ENCODE data around the gene EGFL6.
A peak's percentile ranks its signal among the peaks of the same experiment; 100 is the strongest.
"Not testable (repeated sequence)": the region's sequence is repeated elsewhere in the genome, so short reads cannot be mapped to it uniquely, and the experiment has no call there.

EGFL6 gene

DNA sequence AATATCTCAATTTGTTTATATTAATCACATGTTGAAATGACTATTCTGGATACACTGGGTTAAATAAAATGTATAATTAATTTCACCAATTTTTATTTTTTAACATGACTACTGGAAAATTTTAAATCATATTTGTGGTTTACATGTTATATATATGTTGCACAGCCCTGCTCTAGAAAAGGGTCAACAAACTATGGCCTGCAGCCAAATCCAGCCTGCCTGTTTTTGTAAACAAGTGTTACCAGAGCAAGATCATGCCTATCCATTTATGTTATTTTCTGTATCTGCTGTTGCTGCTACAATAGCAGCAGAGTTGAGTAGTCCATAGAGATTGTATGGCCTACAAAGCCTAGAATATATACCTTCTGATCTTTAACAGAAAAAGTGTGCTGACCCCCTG, 84.7 kb downstream of the EGFL6 start:
- DNase-seq, result no peak

DNA sequence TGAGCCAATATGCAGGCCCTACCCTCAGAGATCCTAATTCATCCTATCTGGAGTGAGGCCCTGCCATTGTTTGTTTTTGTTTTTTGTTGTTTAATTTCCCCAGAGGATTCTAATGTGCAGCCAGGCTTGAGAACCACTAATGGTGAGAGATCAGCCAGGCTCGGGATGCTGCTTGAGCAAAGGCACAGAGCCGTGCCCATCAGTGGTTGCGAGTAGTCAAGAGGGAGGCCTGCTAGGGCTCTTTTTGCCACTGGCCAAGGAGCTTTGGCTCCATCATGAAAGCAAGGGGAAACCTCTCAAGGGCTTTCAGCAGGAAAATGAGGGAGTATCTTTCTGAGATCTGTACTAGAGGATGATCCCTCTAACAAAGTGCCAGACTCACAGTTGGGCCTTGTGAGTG, 86.3 kb downstream of the EGFL6 start:
- DNase-seq, result no peak

DNA sequence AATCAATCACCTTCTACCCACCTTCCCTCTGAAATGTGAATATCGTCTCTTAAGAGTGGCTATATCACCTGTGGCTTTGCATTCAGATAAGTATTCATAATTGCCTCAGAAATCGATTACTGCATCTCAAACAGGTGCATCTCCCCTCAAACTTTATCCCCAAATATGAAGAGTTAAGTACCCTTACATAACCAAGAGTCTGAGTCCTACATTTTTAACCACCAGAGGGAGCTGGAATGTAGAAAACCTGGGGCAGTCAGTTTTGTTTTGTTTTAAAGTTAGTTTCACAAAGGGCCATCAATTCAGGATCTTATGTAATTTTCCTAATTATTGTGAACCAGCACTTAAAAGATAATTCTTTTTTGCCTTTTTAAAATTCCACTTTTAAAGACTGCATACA, 89.2 kb downstream of the EGFL6 start:
- DNase-seq, result no peak

DNA sequence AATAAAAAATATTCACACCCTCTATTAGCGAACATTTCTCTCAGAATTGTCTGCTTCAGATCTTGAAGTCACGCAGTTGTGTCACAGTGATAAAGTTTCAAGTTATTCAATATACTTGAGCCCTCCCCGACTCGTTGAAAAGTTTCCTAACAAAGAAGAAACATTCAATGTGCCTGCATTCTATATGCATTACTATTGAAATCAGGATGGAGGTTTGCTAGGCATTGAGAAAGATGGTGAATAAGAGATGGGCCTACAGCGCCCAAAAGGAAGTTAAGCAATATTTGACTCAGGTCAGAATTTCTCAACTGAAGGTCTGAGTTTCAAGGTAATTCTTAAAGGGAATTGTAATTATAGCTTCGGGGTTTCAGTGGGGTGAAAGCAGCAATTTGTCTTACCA, 89.7 kb downstream of the EGFL6 start:
- DNase-seq, result no peak

DNA sequence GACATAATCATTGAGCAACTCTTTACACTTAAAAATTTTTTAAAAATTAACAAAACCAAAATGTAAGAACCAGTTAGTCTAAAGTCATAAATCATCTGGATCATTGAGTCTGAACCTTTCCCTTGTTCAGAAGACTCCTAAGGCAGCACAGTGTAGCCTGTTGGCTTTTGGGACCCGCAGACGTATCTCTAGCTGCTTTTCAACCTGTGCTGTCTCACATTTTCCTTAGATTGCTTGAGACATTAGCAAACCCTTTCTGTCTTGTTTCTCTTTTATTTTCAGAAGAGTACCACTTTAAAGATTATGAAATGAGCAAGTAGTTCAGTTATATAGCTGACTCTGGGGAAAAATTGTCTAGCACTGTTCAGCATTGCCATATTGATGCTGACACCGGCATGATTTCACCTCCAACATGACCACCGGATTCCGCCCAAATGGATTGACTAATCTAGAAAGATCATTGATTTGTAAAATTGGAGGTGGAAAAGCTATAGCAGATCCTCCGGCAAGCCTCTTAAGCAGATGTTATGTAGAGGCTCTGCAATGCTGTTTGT, 92.4 kb downstream of the EGFL6 start:
- peak; percentile 6 for DNase-seq

DNA sequence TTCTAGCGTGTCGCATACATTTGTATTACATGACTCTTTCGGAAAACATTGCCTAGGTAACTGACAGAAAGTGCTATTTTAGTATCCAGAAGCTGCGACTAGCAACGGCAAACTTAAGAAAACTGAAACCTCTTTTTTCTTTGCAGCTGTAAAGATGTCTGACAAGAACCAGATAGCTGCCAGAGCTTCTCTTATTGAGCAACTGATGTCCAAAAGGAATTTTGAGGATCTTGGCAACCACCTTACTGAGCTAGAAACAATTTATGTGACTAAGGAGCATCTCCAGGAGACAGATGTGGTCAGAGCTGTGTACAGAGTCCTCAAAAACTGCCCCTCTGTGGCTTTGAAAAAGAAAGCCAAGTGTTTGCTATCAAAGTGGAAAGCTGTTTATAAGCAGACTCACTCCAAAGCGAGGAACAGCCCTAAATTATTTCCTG, 93.0 kb downstream of the EGFL6 start:
- no peak for DNase-seq

DNA sequence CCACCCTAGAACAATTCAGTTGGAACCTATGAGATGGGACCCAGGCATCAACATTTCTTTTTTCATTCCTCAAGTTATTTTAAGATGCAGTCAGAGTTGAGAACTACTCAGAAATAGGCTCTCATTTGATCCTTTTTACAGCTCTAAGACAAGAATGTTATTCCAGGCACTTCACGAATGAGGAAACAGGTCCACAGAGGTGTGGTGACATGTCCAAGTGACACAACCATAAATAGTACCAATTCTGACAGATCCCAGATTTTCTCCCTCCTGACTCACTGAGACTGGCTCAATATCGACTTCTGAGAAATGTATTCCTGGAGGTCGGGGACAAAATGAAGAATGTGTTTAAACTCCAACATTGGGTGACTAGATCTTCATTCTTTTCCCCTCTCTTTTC, 94.6 kb downstream of the EGFL6 start:
- no peak for DNase-seq

DNA sequence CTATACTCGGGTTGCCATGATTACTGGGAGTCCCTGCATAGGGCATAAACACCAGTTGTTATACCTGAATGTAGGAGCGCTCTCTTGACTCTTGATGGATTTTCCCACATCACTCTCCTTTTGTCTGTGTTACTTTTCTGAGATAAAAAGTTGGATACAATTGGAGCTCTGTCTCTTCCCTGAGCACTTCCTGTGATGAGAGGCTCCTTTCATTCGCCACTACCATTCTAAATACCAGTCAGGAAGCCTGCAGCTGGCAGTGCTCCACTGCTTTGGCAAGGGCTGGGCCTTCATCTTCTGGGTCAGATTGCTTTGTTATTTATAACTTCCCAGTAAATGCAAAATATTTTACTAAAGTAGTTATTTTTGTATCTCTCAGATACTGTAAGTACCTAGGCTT, 97.4 kb downstream of the EGFL6 start:
- no peak for DNase-seq

DNA sequence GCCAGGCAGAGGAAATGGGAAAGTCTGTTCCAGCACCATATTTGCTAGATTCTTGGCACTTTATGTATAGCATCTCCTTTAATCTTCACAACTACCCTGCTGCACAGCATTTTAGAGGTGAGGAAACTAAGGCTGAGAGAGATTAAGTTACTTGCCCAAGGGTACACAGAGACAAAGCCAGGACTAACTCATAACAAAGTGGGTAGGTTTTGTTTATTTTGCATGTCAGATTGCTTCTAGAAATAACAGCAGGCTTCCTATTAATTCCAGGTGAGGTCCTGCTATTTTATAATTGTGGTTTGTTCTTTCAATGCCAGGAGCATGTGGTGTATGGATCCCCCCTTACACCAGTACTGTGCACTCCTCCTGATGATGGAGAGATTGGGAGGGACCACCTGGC, 98.5 kb downstream of the EGFL6 start:
- DNase-seq, result no peak

DNA sequence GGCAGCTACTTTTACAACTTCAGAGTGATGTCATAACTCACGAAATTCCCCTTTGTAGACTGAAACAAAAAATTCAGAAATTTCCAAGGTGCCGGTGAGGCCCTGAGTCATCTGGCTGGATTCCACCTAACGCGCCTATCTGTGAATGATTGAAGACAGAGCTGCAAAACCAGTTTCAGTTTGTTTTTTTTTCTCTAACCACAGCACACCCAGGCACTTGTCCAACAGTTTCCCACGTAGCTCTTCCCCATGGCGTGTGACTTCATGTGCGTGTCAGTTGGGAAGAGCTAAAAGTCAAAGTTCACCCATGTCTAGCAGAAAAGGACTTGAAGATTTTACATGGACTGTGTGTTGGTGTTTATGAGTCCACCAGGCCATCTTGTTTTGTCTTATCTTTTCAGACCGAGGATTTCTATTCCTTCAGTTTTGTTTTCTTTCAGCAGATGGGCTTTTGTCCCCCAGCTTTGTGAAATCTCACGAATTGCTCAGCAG, 99.9 kb downstream of the EGFL6 start:
- DNase-seq, result peak; percentile 61

DNA sequence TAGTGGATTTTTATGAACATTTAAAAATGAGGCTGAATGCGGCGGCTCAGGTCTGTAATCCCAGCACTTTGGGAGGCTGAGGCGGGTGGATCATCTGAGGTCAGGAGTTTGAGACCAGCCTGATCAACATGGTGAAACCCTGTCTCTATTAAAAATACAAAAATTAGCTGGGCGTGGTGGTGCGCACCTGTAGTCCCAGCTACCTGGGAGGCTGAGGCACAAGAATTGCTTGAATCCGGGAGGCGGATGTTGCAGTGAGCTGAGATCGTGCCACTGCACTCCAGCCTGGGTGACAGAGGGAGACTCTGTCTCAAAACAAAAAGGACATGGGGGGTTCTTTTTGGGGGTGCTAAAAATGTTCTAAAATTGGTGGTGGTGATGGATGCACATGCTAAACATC, 100.4 kb downstream of the EGFL6 start:
- DNase-seq, result not testable (repeated sequence)

DNA sequence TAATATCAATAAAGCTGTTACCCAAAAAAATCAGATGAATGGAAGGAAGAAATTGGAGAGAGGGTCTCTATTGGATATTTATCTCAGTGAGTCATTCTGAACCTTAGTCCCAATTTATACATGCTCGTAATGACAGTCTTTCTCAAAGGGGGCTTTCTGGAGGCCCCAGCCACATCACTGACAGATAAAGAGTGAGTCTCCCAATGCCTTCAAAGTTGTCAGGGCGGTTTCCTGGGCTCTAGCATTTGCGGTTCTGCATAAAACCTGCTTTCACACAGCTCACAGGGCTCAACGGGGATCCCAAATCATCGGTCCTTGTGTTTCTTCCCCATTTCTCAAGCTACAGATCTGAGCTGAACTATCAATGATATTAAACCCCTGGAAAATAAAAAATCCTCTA, 100.8 kb downstream of the EGFL6 start:
- no peak for DNase-seq

DNA sequence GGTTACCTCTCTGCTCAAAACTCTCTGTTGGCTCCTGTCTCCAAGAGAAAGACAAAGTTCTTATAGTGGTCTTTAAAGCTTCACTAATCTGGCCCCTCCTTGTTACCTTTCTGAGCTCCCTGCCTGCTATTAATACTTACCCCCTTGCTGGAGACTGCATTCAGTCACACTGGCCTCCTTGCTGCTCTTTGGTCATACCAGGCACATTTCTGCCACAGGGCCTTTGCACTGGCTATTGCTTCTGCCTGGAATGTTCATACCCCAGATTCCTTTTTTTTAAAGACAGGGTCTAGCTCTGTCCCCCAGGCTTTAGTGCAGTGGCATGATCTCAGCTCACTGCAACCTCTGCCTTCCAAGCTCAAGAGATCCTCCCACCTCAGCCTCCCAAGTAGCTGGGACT, 103.6 kb downstream of the EGFL6 start:
- no peak for DNase-seq

DNA sequence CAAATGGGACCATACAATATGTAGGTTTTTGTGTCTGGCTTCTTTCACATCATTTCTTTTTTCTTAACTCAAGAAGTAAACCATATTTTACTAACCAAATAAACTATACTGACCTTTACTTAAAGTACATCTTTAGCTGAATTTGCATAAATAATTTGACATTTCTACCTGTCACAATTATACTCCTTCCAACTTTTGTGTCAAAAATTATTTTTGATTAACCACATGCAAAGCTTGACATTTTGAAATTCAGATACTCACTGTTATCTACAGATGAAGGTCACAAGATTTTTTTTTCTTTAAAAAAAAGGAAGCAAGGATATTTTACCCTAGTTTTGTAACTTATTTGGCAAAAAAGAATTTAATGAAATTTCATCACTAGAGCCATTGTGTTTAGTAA, 107.5 kb downstream of the EGFL6 start:
- no peak for DNase-seq

DNA sequence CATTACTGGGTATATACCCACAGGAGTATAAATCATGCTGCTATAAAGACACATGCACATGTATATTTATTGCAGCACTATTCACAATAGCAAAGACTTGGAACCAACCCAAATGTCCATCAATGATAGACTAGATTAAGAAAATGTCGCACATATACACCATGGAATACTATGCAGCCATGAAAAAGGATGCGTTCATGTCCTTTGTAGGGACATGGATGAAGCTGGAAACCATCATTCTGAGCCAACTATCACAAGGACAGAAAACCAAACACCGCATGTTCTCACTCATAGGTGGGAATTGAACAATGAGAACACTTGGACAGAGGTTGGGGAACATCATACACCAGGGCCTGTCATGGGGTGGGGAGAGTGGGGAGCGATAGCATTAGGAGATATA, 110.3 kb downstream of the EGFL6 start:
- DNase-seq, result not testable (repeated sequence)

DNA sequence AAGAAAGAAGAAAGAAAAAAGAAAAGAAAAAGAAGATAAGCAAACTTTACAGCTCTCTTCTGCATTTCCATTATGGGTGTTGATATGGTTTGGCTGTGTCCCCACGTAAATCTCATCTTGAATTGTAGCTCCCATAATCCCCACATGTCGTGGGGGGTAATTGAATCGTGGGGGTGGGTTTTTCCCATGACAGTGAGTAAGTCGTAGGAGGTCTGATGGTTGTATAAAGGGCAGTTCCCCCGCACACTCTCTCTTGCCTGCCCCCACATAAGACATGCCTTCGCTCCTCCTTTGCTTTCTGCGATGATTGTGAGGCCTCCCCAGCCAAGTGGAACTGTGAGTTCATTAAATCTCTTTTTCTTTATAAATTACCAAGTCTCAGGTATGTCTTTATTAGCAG, 112.2 kb downstream of the EGFL6 start:
- DNase-seq, result no peak
